ENCODE measurements around the gene TMEM242. TPM values are rescaled to one million over a fixed set of nuclear protein-coding genes. Genes with fewer than 3 reads are reported as not detected.

TMEM242 gene
- total RNA-seq, 1 donor from 2014 or later, result 4.7 TPM

- DNase-seq (ENCODE audit: low read depth in 2 of 2), result no peak
These were observed 71.6 kb downstream of the TMEM242 start for GRCh38 chr6:157251586-157252247.

- no peak for DNase-seq (ENCODE audit: low read depth in 2 of 2)
These were observed 73.5 kb downstream of the TMEM242 start for GRCh38 chr6:157249826-157250225.

GRCh38 chr6:157248264-157248663 is 75.1 kb downstream of the TMEM242 start:
- DNase-seq (ENCODE audit: low read depth in 2 of 2), result no peak

GRCh38 chr6:157246771-157247484 is 76.4 kb downstream of the TMEM242 start:
- no peak for DNase-seq (ENCODE audit: low read depth in 2 of 2)

- DNase-seq (ENCODE audit: low read depth in 2 of 2), result no peak
These were observed 77.2 kb downstream of the TMEM242 start for GRCh38 chr6:157246048-157246630.

GRCh38 chr6:157245436-157245835 is 77.9 kb downstream of the TMEM242 start:
- DNase-seq (ENCODE audit: low read depth in 2 of 2), result no peak

- DNase-seq (ENCODE audit: low read depth in 2 of 2), result no peak
These were observed 78.5 kb downstream of the TMEM242 start for GRCh38 chr6:157244780-157245179.

- peak in 1 of 2 donors; percentile 28 for DNase-seq (ENCODE audit: low read depth in 2 of 2)
These were observed 79.1 kb downstream of the TMEM242 start for GRCh38 chr6:157244175-157244574.

- DNase-seq (ENCODE audit: low read depth in 2 of 2), result no peak
These were observed 80.5 kb downstream of the TMEM242 start for GRCh38 chr6:157242791-157243190.

GRCh38 chr6:157240960-157241311 is 82.4 kb downstream of the TMEM242 start:
- DNase-seq (ENCODE audit: low read depth in 2 of 2), result no peak

- peak in 1 of 2 donors; percentile 26 for DNase-seq (ENCODE audit: low read depth in 2 of 2)
These were observed 83.0 kb downstream of the TMEM242 start for GRCh38 chr6:157240059-157240959.

- no peak for DNase-seq (ENCODE audit: low read depth in 2 of 2)
These were observed 83.7 kb downstream of the TMEM242 start for GRCh38 chr6:157239671-157240058.

Other genes with a start within 250 kb of the TMEM242 start
- 19.5 and 37.2 TPM in 2 replicates for gene ZDHHC14, start 57.7 kb upstream of the TMEM242 start, total RNA-seq